ENCODE measurements around the gene DMD.
"Not testable (repeated sequence)": the region's sequence is repeated elsewhere in the genome, so short reads cannot be mapped to it uniquely, and the experiment has no call there.

DMD gene

GRCh38 chrX:31588355-31588754, 1623.0 kb downstream of the DMD start:
- no peaks in the 10 kb centered on the region for H3K27me3 ChIP-seq (ENCODE audit: insufficient read depth, low read length)
- H3K14ac ChIP-seq (ENCODE audit: low read length) = no peak overlapping the region
- no peak overlapping the region for H3K4me3 ChIP-seq (ENCODE audit: low read depth, low read length)
- H3K23ac ChIP-seq (ENCODE audit: low read length) = no peak overlapping the region
- no peak overlapping the region for H3K4me2 ChIP-seq (ENCODE audit: low read length)
- H2AK5ac ChIP-seq (ENCODE audit: low read length) = no peak overlapping the region
- H3K79me1 ChIP-seq (ENCODE audit: low read length) = no peaks in the 10 kb centered on the region
- DNase-seq = no peak
- no peak overlapping the region for H4K91ac ChIP-seq (ENCODE audit: low read depth, low read length)
- H3K9ac ChIP-seq (ENCODE audit: low read length) = no peak overlapping the region
- no peaks in the 10 kb centered on the region for H3K79me2 ChIP-seq (ENCODE audit: control insufficient read depth, insufficient read depth, low read length, poor library complexity)
- no peak overlapping the region for H3K4ac ChIP-seq (ENCODE audit: low read depth, low read length)
- no peak overlapping the region for H3K18ac ChIP-seq (ENCODE audit: low read length)
- no peak overlapping the region for H4K12ac ChIP-seq (ENCODE audit: low read depth, low read length)
- no peaks in the 10 kb centered on the region for H3K36me3 ChIP-seq (ENCODE audit: control insufficient read depth in 1 of 2, insufficient read depth in 2 of 2, low read length in 2 of 2)
- no peak overlapping the region for H2AFZ ChIP-seq (ENCODE audit: insufficient read depth, low read length, poor library complexity)
- no peak overlapping the region for H2BK120ac ChIP-seq (ENCODE audit: insufficient read depth, low read length, poor library complexity)
- no peak overlapping the region for H4K8ac ChIP-seq (ENCODE audit: low read depth, low read length)
- no peak overlapping the region for H2BK12ac ChIP-seq (ENCODE audit: low read length)
- no peak overlapping the region for H3K27ac ChIP-seq (ENCODE audit: low read depth, low read length)
- H3K4me1 ChIP-seq (ENCODE audit: control insufficient read depth in 1 of 2, insufficient read depth in 2 of 2, low read length in 2 of 2) = no peaks in the 10 kb centered on the region
- no peak overlapping the region for H2BK5ac ChIP-seq (ENCODE audit: low read depth, low read length, poor library complexity)
- H3K9me3 ChIP-seq (ENCODE audit: insufficient read depth, low read depth, low read length) = no peaks in the 10 kb centered on the region
- no CpG with 5 or more reads among the region's 2 CpGs for WGBS (ENCODE audit: extremely low coverage, insufficient coverage, insufficient read length)

GRCh38 chrX:31583892-31584291, 1627.5 kb downstream of the DMD start:
- H3K14ac ChIP-seq (ENCODE audit: low read length); H3K9ac ChIP-seq (ENCODE audit: low read length); H3K4me1 ChIP-seq (ENCODE audit: control insufficient read depth in 1 of 2, insufficient read depth in 2 of 2, low read length in 2 of 2); H3K4ac ChIP-seq (ENCODE audit: low read depth, low read length); H3K79me2 ChIP-seq (ENCODE audit: control insufficient read depth, insufficient read depth, low read length, poor library complexity); H2AFZ ChIP-seq (ENCODE audit: insufficient read depth, low read length, poor library complexity); H4K91ac ChIP-seq (ENCODE audit: low read depth, low read length); H3K18ac ChIP-seq (ENCODE audit: low read length); H2BK120ac ChIP-seq (ENCODE audit: insufficient read depth, low read length, poor library complexity); H3K27me3 ChIP-seq (ENCODE audit: insufficient read depth, low read length); DNase-seq; H2BK12ac ChIP-seq (ENCODE audit: low read length); H3K27ac ChIP-seq (ENCODE audit: low read depth, low read length); H4K12ac ChIP-seq (ENCODE audit: low read depth, low read length); H3K79me1 ChIP-seq (ENCODE audit: low read length); H3K4me3 ChIP-seq (ENCODE audit: low read depth, low read length); H2AK5ac ChIP-seq (ENCODE audit: low read length); H2BK5ac ChIP-seq (ENCODE audit: low read depth, low read length, poor library complexity); H3K23ac ChIP-seq (ENCODE audit: low read length); H3K36me3 ChIP-seq (ENCODE audit: control insufficient read depth in 1 of 2, insufficient read depth in 2 of 2, low read length in 2 of 2); H3K4me2 ChIP-seq (ENCODE audit: low read length); H4K8ac ChIP-seq (ENCODE audit: low read depth, low read length); H3K9me3 ChIP-seq (ENCODE audit: insufficient read depth, low read depth, low read length): not testable (repeated sequence)
- WGBS (ENCODE audit: extremely low coverage, insufficient coverage, insufficient read length) = no CpG with 5 or more reads among the region's 3 CpGs

- peak in 1 of 2 donors; percentile 34 for DNase-seq
Measured at GRCh38 chrX:31580726-31581125, 1630.6 kb downstream of the DMD start.

GRCh38 chrX:31580227-31580626, 1631.1 kb downstream of the DMD start:
- no peak overlapping the region for H3K14ac ChIP-seq (ENCODE audit: low read length)
- H4K8ac ChIP-seq (ENCODE audit: low read depth, low read length) = no peak overlapping the region
- no peak overlapping the region for H3K4ac ChIP-seq (ENCODE audit: low read depth, low read length)
- no peaks in the 10 kb centered on the region for H3K79me2 ChIP-seq (ENCODE audit: control insufficient read depth, insufficient read depth, low read length, poor library complexity)
- no peaks in the 10 kb centered on the region for H3K4me1 ChIP-seq (ENCODE audit: control insufficient read depth in 1 of 2, insufficient read depth in 2 of 2, low read length in 2 of 2)
- H3K9ac ChIP-seq (ENCODE audit: low read length) = no peak overlapping the region
- H4K91ac ChIP-seq (ENCODE audit: low read depth, low read length) = no peak overlapping the region
- no peaks in the 10 kb centered on the region for H3K27me3 ChIP-seq (ENCODE audit: insufficient read depth, low read length)
- H2BK120ac ChIP-seq (ENCODE audit: insufficient read depth, low read length, poor library complexity) = no peak overlapping the region
- no peak overlapping the region for H2AFZ ChIP-seq (ENCODE audit: insufficient read depth, low read length, poor library complexity)
- no peak overlapping the region for H3K23ac ChIP-seq (ENCODE audit: low read length)
- H3K4me2 ChIP-seq (ENCODE audit: low read length) = no peak overlapping the region
- no peak overlapping the region for H3K27ac ChIP-seq (ENCODE audit: low read depth, low read length)
- H4K12ac ChIP-seq (ENCODE audit: low read depth, low read length) = no peak overlapping the region
- no peaks in the 10 kb centered on the region for H3K9me3 ChIP-seq (ENCODE audit: insufficient read depth, low read depth, low read length)
- no peak overlapping the region for H2AK5ac ChIP-seq (ENCODE audit: low read length)
- no CpG with 5 or more reads among the region's 4 CpGs for WGBS (ENCODE audit: extremely low coverage, insufficient coverage, insufficient read length)
- no peak overlapping the region for H2BK12ac ChIP-seq (ENCODE audit: low read length)
- H3K18ac ChIP-seq (ENCODE audit: low read length) = no peak overlapping the region
- no peaks in the 10 kb centered on the region for H3K79me1 ChIP-seq (ENCODE audit: low read length)
- DNase-seq = no peak
- H3K36me3 ChIP-seq (ENCODE audit: control insufficient read depth in 1 of 2, insufficient read depth in 2 of 2, low read length in 2 of 2) = no peaks in the 10 kb centered on the region
- no peak overlapping the region for H2BK5ac ChIP-seq (ENCODE audit: low read depth, low read length, poor library complexity)
- no peak overlapping the region for H3K4me3 ChIP-seq (ENCODE audit: low read depth, low read length)

More at GRCh38 chrX:31580726-31581125, 1630.6 kb downstream of the DMD start:
- Histone ChIP-seq H3K4ac (ENCODE audit: low read depth, low read length) (no peak overlapping the region), H3K27ac (ENCODE audit: low read depth, low read length) (no peak overlapping the region), H2AFZ (ENCODE audit: insufficient read depth, low read length, poor library complexity) (no peak overlapping the region), H3K4me3 (ENCODE audit: low read depth, low read length) (no peak overlapping the region), H3K18ac (ENCODE audit: low read length) (no peak overlapping the region), H4K8ac (ENCODE audit: low read depth, low read length) (no peak overlapping the region), H3K79me1 (ENCODE audit: low read length) (no peaks in the 10 kb centered on the region), H4K91ac (ENCODE audit: low read depth, low read length) (no peak overlapping the region), H3K9ac (ENCODE audit: low read length) (no peak overlapping the region), H3K14ac (ENCODE audit: low read length) (no peak overlapping the region), H2BK120ac (ENCODE audit: insufficient read depth, low read length, poor library complexity) (no peak overlapping the region), H4K12ac (ENCODE audit: low read depth, low read length) (no peak overlapping the region), H3K27me3 (ENCODE audit: insufficient read depth, low read length) (no peaks in the 10 kb centered on the region), H3K79me2 (ENCODE audit: control insufficient read depth, insufficient read depth, low read length, poor library complexity) (no peaks in the 10 kb centered on the region), H3K36me3 (ENCODE audit: control insufficient read depth in 1 of 2, insufficient read depth in 2 of 2, low read length in 2 of 2) (no peaks in the 10 kb centered on the region), H3K9me3 (ENCODE audit: insufficient read depth, low read depth, low read length) (no peaks in the 10 kb centered on the region), H2BK5ac (ENCODE audit: low read depth, low read length, poor library complexity) (no peak overlapping the region), H2AK5ac (ENCODE audit: low read length) (no peak overlapping the region), H3K4me1 (ENCODE audit: control insufficient read depth in 1 of 2, insufficient read depth in 2 of 2, low read length in 2 of 2) (no peaks in the 10 kb centered on the region), H3K4me2 (ENCODE audit: low read length) (no peak overlapping the region), H3K23ac (ENCODE audit: low read length) (no peak overlapping the region), H2BK12ac (ENCODE audit: low read length) (no peak overlapping the region)
- WGBS (ENCODE audit: extremely low coverage, insufficient coverage, insufficient read length) = no CpG with 5 or more reads among the region's 2 CpGs

Measured in trophoblast cell (in vitro differentiated cells and primary cell).